ENCODE measurements around the gene SNX24. TPM values are rescaled to one million over a fixed set of nuclear protein-coding genes. Genes with fewer than 3 reads are reported as not detected.

The SNX24 gene
- total and polyA plus RNA-seq, 2 of the 4 experiments (the other 2 are of a cell fraction), result 13.8 to 15.0 TPM

DNA sequence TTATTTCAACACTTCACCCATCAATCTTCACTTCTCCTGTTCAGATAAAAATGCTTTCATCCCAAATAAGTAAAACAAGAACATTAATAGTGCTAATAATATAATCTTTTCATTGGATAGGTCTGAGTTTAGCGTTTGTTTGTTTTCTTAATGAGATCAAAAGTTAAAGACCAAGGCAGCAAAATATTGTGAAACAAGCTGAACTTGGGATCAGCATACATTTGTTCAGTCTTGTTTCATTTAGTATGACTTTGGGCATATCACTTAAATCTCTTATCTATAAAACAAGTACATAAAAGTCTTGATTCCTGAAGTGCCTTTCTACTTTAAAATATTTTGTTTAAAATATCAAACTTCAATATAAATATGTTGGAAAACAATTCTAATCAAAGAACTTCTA lies 13.4 kb upstream of the SNX24 start:
- H3K9me3 ChIP-seq (ENCODE audit: control insufficient read depth, insufficient read depth, low read length), result no peaks in the 10 kb centered on the region
- H2BK120ac ChIP-seq (ENCODE audit: low read depth, low read length), result no peak overlapping the region
- H4K20me1 ChIP-seq (ENCODE audit: insufficient read depth, low read length), result no peaks in the 10 kb centered on the region
- intact Hi-C loops (cut with micrococcal nuclease) (no loop called here), dilution Hi-C loops (cut with HindIII; ENCODE audit: low sequenced_read_pairs, unreplicated experiment) (no loop called here), in situ Hi-C loops (cut with MboI; ENCODE audit: low sequenced_read_pairs) (no loop called here)
- no peaks in the 10 kb centered on the region for H3K4me1 ChIP-seq (ENCODE audit: control insufficient read depth, insufficient read depth, low read length)
- no peak overlapping the region for H2AK5ac ChIP-seq (ENCODE audit: low read depth, low read length)
- no peak overlapping the region for H3K4me3 ChIP-seq (ENCODE audit: insufficient read depth, low read depth, low read length)
- no peak overlapping the region for H3K18ac ChIP-seq (ENCODE audit: low read depth, low read length)
- ATAC-seq (ENCODE audit: low read depth), result no peak
- no peak overlapping the region for H2AK9ac ChIP-seq (replicated peaks; ENCODE audit: low read depth, low read length, poor library complexity)
- no peak overlapping the region for H3K4me2 ChIP-seq (ENCODE audit: low read depth, low read length)
- DNase-seq, result no peak
- no peak for TF ChIP-seq CEBPB (IDR thresholded peaks at IDR 0.05; ENCODE audit: low read depth, low read length)
- TF ChIP-seq RFX5 (IDR thresholded peaks at IDR 0.05; ENCODE audit: low read depth, low read length), result no peak
- TF ChIP-seq, protein P1, sequence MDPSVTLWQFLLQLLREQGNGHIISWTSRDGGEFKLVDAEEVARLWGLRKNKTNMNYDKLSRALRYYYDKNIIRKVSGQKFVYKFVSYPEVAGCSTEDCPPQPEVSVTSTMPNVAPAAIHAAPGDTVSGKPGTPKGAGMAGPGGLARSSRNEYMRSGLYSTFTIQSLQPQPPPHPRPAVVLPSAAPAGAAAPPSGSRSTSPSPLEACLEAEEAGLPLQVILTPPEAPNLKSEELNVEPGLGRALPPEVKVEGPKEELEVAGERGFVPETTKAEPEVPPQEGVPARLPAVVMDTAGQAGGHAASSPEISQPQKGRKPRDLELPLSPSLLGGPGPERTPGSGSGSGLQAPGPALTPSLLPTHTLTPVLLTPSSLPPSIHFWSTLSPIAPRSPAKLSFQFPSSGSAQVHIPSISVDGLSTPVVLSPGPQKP (IDR thresholded peaks at IDR 0.05; ENCODE audit: borderline replicate concordance, low read depth, low read length), result no peak
- no peak for TF ChIP-seq CHD1 (IDR thresholded peaks at IDR 0.05; ENCODE audit: low read depth, low read length)
- TF ChIP-seq, protein P2, sequence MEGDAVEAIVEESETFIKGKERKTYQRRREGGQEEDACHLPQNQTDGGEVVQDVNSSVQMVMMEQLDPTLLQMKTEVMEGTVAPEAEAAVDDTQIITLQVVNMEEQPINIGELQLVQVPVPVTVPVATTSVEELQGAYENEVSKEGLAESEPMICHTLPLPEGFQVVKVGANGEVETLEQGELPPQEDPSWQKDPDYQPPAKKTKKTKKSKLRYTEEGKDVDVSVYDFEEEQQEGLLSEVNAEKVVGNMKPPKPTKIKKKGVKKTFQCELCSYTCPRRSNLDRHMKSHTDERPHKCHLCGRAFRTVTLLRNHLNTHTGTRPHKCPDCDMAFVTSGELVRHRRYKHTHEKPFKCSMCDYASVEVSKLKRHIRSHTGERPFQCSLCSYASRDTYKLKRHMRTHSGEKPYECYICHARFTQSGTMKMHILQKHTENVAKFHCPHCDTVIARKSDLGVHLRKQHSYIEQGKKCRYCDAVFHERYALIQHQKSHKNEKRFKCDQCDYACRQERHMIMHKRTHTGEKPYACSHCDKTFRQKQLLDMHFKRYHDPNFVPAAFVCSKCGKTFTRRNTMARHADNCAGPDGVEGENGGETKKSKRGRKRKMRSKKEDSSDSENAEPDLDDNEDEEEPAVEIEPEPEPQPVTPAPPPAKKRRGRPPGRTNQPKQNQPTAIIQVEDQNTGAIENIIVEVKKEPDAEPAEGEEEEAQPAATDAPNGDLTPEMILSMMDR (conservative IDR thresholded peaks at IDR 0.05; ENCODE audit: low read depth, low read length), result no peak
- no peak for TF ChIP-seq SMC3 (IDR thresholded peaks at IDR 0.05; ENCODE audit: low read depth, low read length)
- TF ChIP-seq MAZ (IDR thresholded peaks at IDR 0.05; ENCODE audit: borderline replicate concordance, low read depth, low read length), result no peak
- no peak for TF ChIP-seq NFE2L2 (IDR thresholded peaks at IDR 0.05; ENCODE audit: low read depth, low read length)
- TF ChIP-seq, protein P3, sequence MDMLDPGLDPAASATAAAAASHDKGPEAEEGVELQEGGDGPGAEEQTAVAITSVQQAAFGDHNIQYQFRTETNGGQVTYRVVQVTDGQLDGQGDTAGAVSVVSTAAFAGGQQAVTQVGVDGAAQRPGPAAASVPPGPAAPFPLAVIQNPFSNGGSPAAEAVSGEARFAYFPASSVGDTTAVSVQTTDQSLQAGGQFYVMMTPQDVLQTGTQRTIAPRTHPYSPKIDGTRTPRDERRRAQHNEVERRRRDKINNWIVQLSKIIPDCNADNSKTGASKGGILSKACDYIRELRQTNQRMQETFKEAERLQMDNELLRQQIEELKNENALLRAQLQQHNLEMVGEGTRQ (IDR thresholded peaks at IDR 0.05; ENCODE audit: low read depth, low read length), result no peak
- no peak for TF ChIP-seq POLR2A (IDR thresholded peaks at IDR 0.05; ENCODE audit: low read depth, low read length)
- TF ChIP-seq MXI1 (IDR thresholded peaks at IDR 0.05; ENCODE audit: borderline replicate concordance, low read depth, low read length), result no peak
- TF ChIP-seq FOS (IDR thresholded peaks at IDR 0.05; ENCODE audit: low read depth, low read length), result no peak
- no peak for TF ChIP-seq RAD21 (IDR thresholded peaks at IDR 0.05; ENCODE audit: low read length)
- no peak for TF ChIP-seq MAFK (IDR thresholded peaks at IDR 0.05; ENCODE audit: low read depth, low read length)
- no peak for TF ChIP-seq RCOR1 (IDR thresholded peaks at IDR 0.05; ENCODE audit: insufficient replicate concordance, low read length)
- TF ChIP-seq BHLHE40 (IDR thresholded peaks at IDR 0.05; ENCODE audit: low read depth, low read length), result no peak
- H3K27ac ChIP-seq (ENCODE audit: insufficient read depth, low read length), result no peak overlapping the region
- H3K9ac ChIP-seq (ENCODE audit: low read depth, low read length), result no peak overlapping the region
- H3K14ac ChIP-seq (replicated peaks; ENCODE audit: low read depth, low read length), result no peak overlapping the region
- ChIA-PET POLR2A (ENCODE audit: unreplicated experiment) (interaction anchor here (0.6 kb wide), 1 partner anchor 675 kb away, joined by 3 read pairs; no protein-coding TSS in a partner anchor), CTCF (no interaction called here)
- H4K91ac ChIP-seq (ENCODE audit: insufficient read depth, low read depth, low read length), result no peak overlapping the region
- H3K27me3 ChIP-seq (ENCODE audit: control insufficient read depth, insufficient read depth, low read length), result no peaks in the 10 kb centered on the region
- no peak overlapping the region for H4K8ac ChIP-seq (ENCODE audit: low read depth in 2 of 2, low read length in 2 of 2)
- H2AFZ ChIP-seq (replicated peaks; ENCODE audit: low read length, poor library complexity), result no peak overlapping the region
- peaks cover 2% of the 10 kb centered on the region; the same call in 1 of the 2 replicates for H3K36me3 ChIP-seq (ENCODE audit: control insufficient read depth, insufficient read depth, low read length)
- H3K56ac ChIP-seq (ENCODE audit: extremely low read depth, insufficient read depth, low read length), result no peak overlapping the region
- H2BK20ac ChIP-seq (ENCODE audit: low read depth, low read length), result no peak overlapping the region
- BruUV-seq (replicated peaks), result no TSS peak
- H2BK5ac ChIP-seq (ENCODE audit: low read depth, low read length, poor library complexity, severe bottlenecking), result no peak overlapping the region
- H3K79me1 ChIP-seq (ENCODE audit: low read depth in 1 of 2, low read length in 2 of 2), result no peaks in the 10 kb centered on the region
- no peak overlapping the region for H3K23ac ChIP-seq (ENCODE audit: low read depth, low read length)
- no peak overlapping the region for H4K5ac ChIP-seq (ENCODE audit: low read depth, low read length)
- H3K9me1 ChIP-seq (ENCODE audit: insufficient read depth, low read length), result no peaks in the 10 kb centered on the region
- no peak overlapping the region for H3K4ac ChIP-seq (ENCODE audit: low read depth, low read length)
- H2BK15ac ChIP-seq (ENCODE audit: low read depth, low read length), result no peak overlapping the region
- no CpG with 5 or more reads among the region's 1 CpG for WGBS, 2 experiments (ENCODE audit: extremely low coverage in 2 of 2, insufficient read length in 1 of 2)
